Left lung (tissue), 10 donors: Measurements from ENCODE around the gene LRRC75A. TPM values are rescaled to one million over a fixed set of nuclear protein-coding genes. Genes with fewer than 3 reads are reported as not detected.

Source experiments
- ATAC-seq: fragments of 200-7000 bp; cut with Tn5 transposase; one replicate; pipeline ENCODE4 v1.9.1; 2020; ENCODE audit warnings: moderate library complexity
- DNase-seq, 4 donors: peaks; one replicate each; pipeline ENCODE4 v3.0.0-alpha.2; 2013 to 2020
- H3K27ac ChIP-seq, 2 donors: fragments of 200-600 bp; sonication (generic) in 1 of 2; one replicate each; pipeline versions ENCODE4 v1.5.0 to v1.8.0; 2020 to 2021
- H3K27me3 ChIP-seq, 2 donors: fragments of 200-600 bp; sonication (generic) in 1 of 2; one replicate each; pipeline versions ENCODE4 v1.5.0 to v1.8.0; 2020 to 2021
- H3K36me3 ChIP-seq, 2 donors: fragments of 200-600 bp; sonication (generic) in 1 of 2; one replicate each; pipeline versions ENCODE4 v1.5.0 to v1.8.0; 2020 to 2021
- H3K4me1 ChIP-seq, 2 donors: fragments of 200-600 bp; one replicate each; pipeline ENCODE4 v1.8.0; 2021
- H3K4me3 ChIP-seq, 2 donors: fragments of 200-600 bp; sonication (generic) in 1 of 2; one replicate each; pipeline versions ENCODE4 v1.5.0 to v1.8.0; 2020 to 2021; ENCODE audit warnings: mild to moderate bottlenecking in 1 of 2
- H3K9me3 ChIP-seq, 2 donors: fragments of 200-600 bp; sonication (generic) in 1 of 2; one replicate each; pipeline versions ENCODE4 v1.5.0 to v1.8.0; 2020 to 2021
- intact Hi-C, 2 donors: fragments of 100-400 bp; cut with DNase I; formaldehyde crosslinking; loops; one replicate each; pipeline versions ENCODE4 v1.11.2 to v1.14.2; 2022
- polyA plus RNA-seq, 6 donors: library from polyadenylated mRNA; unstranded; fragments of 120-200 nt; gene quantifications; one replicate each; pipeline ENCODE4 v1.2.1, GENCODE V29; 2013; ENCODE audit not compliant: insufficient read length in 6 of 6
- total RNA-seq, 2 donors: library from RNA; stranded (reverse); fragmentation: NEBNext Ultra II Directional; extraction: Animal tissue kit (Norgen Biotek cat#: 25700); gene quantifications; one replicate each; pipeline ENCODE4 v1.2.1, GENCODE V29; 2021
- TF ChIP-seq, protein P1 (sequence below), 2 donors: fragments of 200-600 bp; sonication (generic) in 1 of 2; IDR thresholded peaks; one replicate each; pipeline versions ENCODE4 v1.5.0 to v1.8.0; 2021; ENCODE audit warnings: antibody characterized with exemption in 2 of 2
- donor health status: DM: no; HTN: yes; CAD: no.
- donor health status: DM: no; HTN: no; CAD: no.

LRRC75A gene
- total and polyA plus RNA-seq, 8 donors: 2.9 to 7.1 (median 5.7) TPM

GRCh38 chr17:16460796-16461605 is 31.0 kb downstream of the LRRC75A start:
- intact Hi-C loops: no loop called here
- Histone ChIP-seq H3K4me1 (peaks cover 0 to 2% of the 10 kb centered on the region in 2 donors), H3K27me3 (no peaks in the 10 kb centered on the region), H3K9me3 (no peaks in the 10 kb centered on the region), H3K4me3 (no peak overlapping the region), H3K36me3 (peaks cover 0 to 14% of the 10 kb centered on the region in 2 donors), H3K27ac (no peak overlapping the region)
- ATAC-seq (no peak), DNase-seq (no peak)
- TF ChIP-seq, protein P1, sequence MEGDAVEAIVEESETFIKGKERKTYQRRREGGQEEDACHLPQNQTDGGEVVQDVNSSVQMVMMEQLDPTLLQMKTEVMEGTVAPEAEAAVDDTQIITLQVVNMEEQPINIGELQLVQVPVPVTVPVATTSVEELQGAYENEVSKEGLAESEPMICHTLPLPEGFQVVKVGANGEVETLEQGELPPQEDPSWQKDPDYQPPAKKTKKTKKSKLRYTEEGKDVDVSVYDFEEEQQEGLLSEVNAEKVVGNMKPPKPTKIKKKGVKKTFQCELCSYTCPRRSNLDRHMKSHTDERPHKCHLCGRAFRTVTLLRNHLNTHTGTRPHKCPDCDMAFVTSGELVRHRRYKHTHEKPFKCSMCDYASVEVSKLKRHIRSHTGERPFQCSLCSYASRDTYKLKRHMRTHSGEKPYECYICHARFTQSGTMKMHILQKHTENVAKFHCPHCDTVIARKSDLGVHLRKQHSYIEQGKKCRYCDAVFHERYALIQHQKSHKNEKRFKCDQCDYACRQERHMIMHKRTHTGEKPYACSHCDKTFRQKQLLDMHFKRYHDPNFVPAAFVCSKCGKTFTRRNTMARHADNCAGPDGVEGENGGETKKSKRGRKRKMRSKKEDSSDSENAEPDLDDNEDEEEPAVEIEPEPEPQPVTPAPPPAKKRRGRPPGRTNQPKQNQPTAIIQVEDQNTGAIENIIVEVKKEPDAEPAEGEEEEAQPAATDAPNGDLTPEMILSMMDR (IDR thresholded peaks at IDR 0.05): no peak

GRCh38 chr17:16459855-16460550 is 32.0 kb downstream of the LRRC75A start:
- ATAC-seq (peak; percentile 13), DNase-seq (no peak)
- Histone ChIP-seq H3K27ac (no peak overlapping the region), H3K4me3 (no peak overlapping the region), H3K9me3 (no peaks in the 10 kb centered on the region), H3K36me3 (peaks cover 0 to 14% of the 10 kb centered on the region in 2 donors), H3K27me3 (no peaks in the 10 kb centered on the region), H3K4me1 (peaks cover 0 to 2% of the 10 kb centered on the region in 2 donors)
- intact Hi-C loops: loop anchor here in 1 of 2 donors (10.0 kb wide), 1 partner anchor 65 kb away; no protein-coding TSS in a partner anchor
- TF ChIP-seq, protein P1 (IDR thresholded peaks at IDR 0.05): no peak

DNA sequence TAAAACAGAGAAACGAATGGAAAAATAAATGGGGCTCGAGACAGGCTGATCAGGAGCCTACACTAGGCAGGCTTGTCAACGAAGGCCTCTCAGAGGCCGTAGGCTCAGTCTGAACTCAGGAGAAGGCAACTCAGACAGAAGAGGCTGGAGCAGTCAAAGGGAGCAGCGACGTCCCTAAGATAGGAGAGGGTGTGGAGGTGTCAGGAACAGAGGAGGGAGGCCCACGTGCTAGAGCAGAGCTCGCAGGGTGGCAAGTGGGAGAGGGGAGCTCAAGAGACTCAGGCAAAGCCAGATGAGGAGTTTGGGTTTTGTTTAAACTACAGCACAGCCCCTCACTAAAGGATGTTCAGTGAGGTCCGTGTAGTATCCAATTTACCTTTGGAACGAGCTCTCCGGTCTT is 32.7 kb downstream of the LRRC75A start:
- intact Hi-C loops: loop anchor here in 1 of 2 donors (10.0 kb wide), 1 partner anchor 66 kb away; no protein-coding TSS in a partner anchor
- no peak for ATAC-seq
- H3K27me3 ChIP-seq: no peaks in the 10 kb centered on the region
- peaks cover 0 to 2% of the 10 kb centered on the region in 2 donors for H3K4me1 ChIP-seq
- no peak overlapping the region for H3K4me3 ChIP-seq
- H3K36me3 ChIP-seq: peaks cover 0 to 14% of the 10 kb centered on the region in 2 donors
- no peaks in the 10 kb centered on the region for H3K9me3 ChIP-seq
- DNase-seq: no peak
- no peak overlapping the region for H3K27ac ChIP-seq
- TF ChIP-seq, protein P1 (IDR thresholded peaks at IDR 0.05): no peak

DNA sequence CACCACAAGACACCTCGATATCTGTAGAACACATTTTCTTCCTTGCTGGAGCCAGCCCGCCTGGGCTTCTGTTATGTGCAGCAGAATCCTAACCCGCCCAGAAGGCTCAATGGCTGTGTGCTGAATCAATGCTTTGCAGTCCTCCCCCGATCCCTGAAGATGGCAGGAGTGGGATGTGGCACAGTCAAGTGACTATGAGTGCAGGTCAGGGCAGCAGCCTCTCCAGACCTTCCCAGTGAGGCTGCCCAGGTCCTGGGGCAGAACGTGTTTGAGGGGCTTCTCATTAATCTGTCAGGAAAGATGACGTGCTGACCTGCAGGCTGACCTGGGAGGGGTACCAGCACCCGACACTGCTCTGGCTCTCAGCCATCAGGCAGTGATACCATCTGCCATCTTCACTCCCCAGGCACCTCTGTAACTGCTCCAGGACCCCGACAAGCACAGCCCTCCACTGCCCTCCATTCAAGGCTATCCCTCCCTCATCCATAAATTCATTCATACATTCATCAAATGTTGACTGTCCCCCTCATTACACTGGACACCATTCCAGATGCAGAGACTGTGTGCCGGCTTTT is 35.2 kb downstream of the LRRC75A start:
- Histone ChIP-seq H3K4me1 (no peaks in the 10 kb centered on the region), H3K4me3 (no peak overlapping the region), H3K27me3 (no peaks in the 10 kb centered on the region), H3K27ac (no peak overlapping the region), H3K36me3 (peaks cover 0 to 10% of the 10 kb centered on the region in 2 donors), H3K9me3 (no peaks in the 10 kb centered on the region)
- intact Hi-C loops: loop anchor here in 1 of 2 donors (10.0 kb wide), 1 partner anchor 68 kb away; no protein-coding TSS in a partner anchor
- DNase-seq (no peak), ATAC-seq (no peak)
- TF ChIP-seq, protein P1 (IDR thresholded peaks at IDR 0.05): no peak
